HepG2 (cell line): Measurements from ENCODE around the gene ARMH2. TPM values are rescaled to one million over a fixed set of nuclear protein-coding genes. Genes with fewer than 3 reads are reported as not detected.

Experiments used
- ATAC-seq: fragments of 200-7000 bp; cut with Tn5 transposase; 3 replicates; pipeline ENCODE4 v1.9.1; 2020; ENCODE audit warnings: mild to moderate bottlenecking, moderate library complexity
- BruUV-seq: library from RNA; stranded (reverse); fragments of 400-500 nt; replicated peaks from 2 replicates; lab custom pipeline; 2021; lab: Mats Ljungman, UMichigan
- CTCF ChIA-PET: fragments of 300-600 bp; formaldehyde crosslinking; extraction: SDS; loops from one replicate; lab custom pipeline; 2021; ENCODE audit warnings: low total read pairs, inconsistent platforms, low intra/inter-chr PET ratio; lab: Yijun Ruan, JAX
- POLR2A ChIA-PET: fragments of 350-600 bp; sonication (Branson Sonifier 250); formaldehyde crosslinking; loops from one replicate; lab custom pipeline; 2020; ENCODE audit warnings: antibody characterized with exemption, inconsistent platforms; lab: Yijun Ruan, JAX
- DNase-seq: peaks from one replicate; pipeline ENCODE4 v3.0.0-alpha.2; 2015; ENCODE audit warnings: low spot score
- FAIRE-seq: peaks from 3 replicates; lab custom pipeline; 2011; peaks lifted over from hg19 to GRCh38; lab: Jason Lieb, UNC
- H2AFZ ChIP-seq: one replicate; pipeline ENCODE4 v1.6.1; 2011; ENCODE audit warnings: low read length, inconsistent platforms
- H3K27ac ChIP-seq: fragments of 300-600 bp; 3 replicates; pipeline ENCODE4 v1.8.0; 2011; ENCODE audit warnings: mixed run types, mild to moderate bottlenecking, mixed read lengths, low read length, inconsistent platforms; ENCODE audit not compliant: insufficient read depth; ENCODE audit errors: extremely low read length
- H3K27me3 ChIP-seq, 2 experiments: fragments of 200-600 bp in 1 of 2; 2 replicates in 1 of 2; 3 replicates in 1 of 2; pipeline versions ENCODE4 v1.6.0 to v1.8.0; 2011; ENCODE audit warnings: low read length in 2 of 2, mild to moderate bottlenecking in 2 of 2, moderate library complexity in 2 of 2, inconsistent platforms in 1 of 2; ENCODE audit not compliant: insufficient read depth in 2 of 2, control insufficient read depth in 1 of 2
- H3K36me3 ChIP-seq, 2 experiments: fragments of 200-600 bp in 1 of 2; replicated peaks in 1 of 2; 2 replicates in 1 of 2; 3 replicates in 1 of 2; pipeline versions ENCODE4 v1.5.1 to v1.8.0; 2011; ENCODE audit warnings: low read length in 2 of 2, inconsistent platforms in 1 of 2; ENCODE audit not compliant: insufficient read depth in 2 of 2, control insufficient read depth in 1 of 2
- H3K4me1 ChIP-seq: 2 replicates; pipeline ENCODE4 v1.5.1; 2012; ENCODE audit warnings: low read length, inconsistent platforms; ENCODE audit not compliant: insufficient read depth
- H3K4me2 ChIP-seq: 2 replicates; pipeline ENCODE4 v1.6.0; 2011; ENCODE audit warnings: low read depth, low read length, inconsistent platforms
- H3K4me3 ChIP-seq, 3 experiments: fragments of 200-600 bp in 1 of 3; sonication (generic), shearing (Covaris generic) in 1 of 3; replicated peaks in 1 of 3; 2 replicates each; pipeline ENCODE4 v1.5.1; 2011 to 2016; ENCODE audit warnings: low read length in 3 of 3, inconsistent platforms in 2 of 3, low read depth in 2 of 3, mild to moderate bottlenecking in 2 of 3, control low read depth in 1 of 3, mixed read lengths in 1 of 3; ENCODE audit not compliant: insufficient read depth in 1 of 3
- H3K79me2 ChIP-seq: one replicate; pipeline ENCODE4 v1.6.1; 2011; ENCODE audit warnings: low read length, inconsistent platforms; ENCODE audit not compliant: insufficient read depth
- H3K9ac ChIP-seq: 2 replicates; pipeline ENCODE4 v1.6.0; 2011; ENCODE audit warnings: mild to moderate bottlenecking, low read depth, low read length, inconsistent platforms; ENCODE audit not compliant: insufficient read depth
- H3K9me3 ChIP-seq: 2 replicates; pipeline ENCODE4 v1.5.1; 2012; ENCODE audit warnings: mild to moderate bottlenecking, low read length
- H4K20me1 ChIP-seq: 2 replicates; pipeline ENCODE4 v1.6.0; 2011; ENCODE audit warnings: inconsistent platforms, mild to moderate bottlenecking, low read length, moderate library complexity; ENCODE audit not compliant: insufficient read depth
- ARID3A ChIP-seq: IDR thresholded peaks from 2 replicates; pipeline ENCODE4 v1.6.1; 2012; ENCODE audit warnings: low read depth, low read length, improper control_type of control experiment
- BRCA1 ChIP-seq: sonication (generic); formaldehyde crosslinking; IDR thresholded peaks from 2 replicates; pipeline ENCODE4 v1.4.0; 2020; ENCODE audit warnings: missing genetic modification reagents
- CHD2 ChIP-seq: IDR thresholded peaks from 2 replicates; pipeline ENCODE4 v1.6.1; 2011; ENCODE audit warnings: low read depth, low read length, improper control_type of control experiment
- HIVEP1 ChIP-seq: sonication (generic); formaldehyde crosslinking; IDR thresholded peaks from 2 replicates; pipeline ENCODE4 v1.4.0; 2020; ENCODE audit warnings: mild to moderate bottlenecking, missing genetic modification reagents
- MAFF ChIP-seq: IDR thresholded peaks from 2 replicates; pipeline ENCODE4 v1.6.1; 2011; ENCODE audit warnings: low read depth, low read length, improper control_type of control experiment
- MAFK ChIP-seq, 2 experiments: IDR thresholded peaks in 1 of 2; conservative IDR thresholded peaks in 1 of 2; 2 replicates each; pipeline ENCODE4 v1.6.1; 2011; ENCODE audit warnings: improper control_type of control experiment in 2 of 2, low read length in 2 of 2
- NFYC ChIP-seq: IDR thresholded peaks from 2 replicates; pipeline ENCODE4 v1.6.1; 2016; ENCODE audit warnings: missing genetic modification reagents, missing compliant biosample characterization
- POLR2G ChIP-seq: fragments of 200-400 bp; formaldehyde crosslinking; IDR thresholded peaks from 2 replicates; pipeline ENCODE4 v1.6.1; 2018; ENCODE audit warnings: mild to moderate bottlenecking, low read depth, low read length, moderate library complexity
- ZNF34 ChIP-seq: sonication (generic); formaldehyde crosslinking; IDR thresholded peaks from 2 replicates; pipeline ENCODE4 v1.4.0; 2020; ENCODE audit warnings: mild to moderate bottlenecking, missing genetic modification reagents, borderline replicate concordance
- ZNF343 ChIP-seq: sonication (generic); formaldehyde crosslinking; IDR thresholded peaks from 2 replicates; pipeline ENCODE4 v1.4.0; 2020; ENCODE audit warnings: mild to moderate bottlenecking, missing genetic modification reagents
- ZNF781 ChIP-seq: sonication (generic); formaldehyde crosslinking; IDR thresholded peaks from 2 replicates; pipeline ENCODE4 v1.5.1; 2020; ENCODE audit warnings: borderline replicate concordance, mild to moderate bottlenecking, missing genetic modification reagents; ENCODE audit errors: not compliant biosample characterization
- WGBS: methylation state at CpG from one replicate; pipeline ENCODE4 v1.1.6; 2017; ENCODE audit warnings: low lambda C conversion rate; 5-methylcytosine and 5-hydroxymethylcytosine counted together
- in situ Hi-C: cut with HindIII; loops from 2 replicates; pipeline ENCODE4 v1.10.0; 2017; ENCODE audit warnings: low pct_unique_long_range_greater_than_20kb; ENCODE audit not compliant: extremely low pct_ligation_motif_present
- intact Hi-C: fragments of 100-400 bp; cut with micrococcal nuclease; formaldehyde crosslinking; loops from one replicate; pipeline ENCODE4 v1.10.0; 2022; ENCODE audit not compliant: unreplicated experiment
- polyA plus RNA-seq, 8 experiments: library from polyadenylated mRNA; depleted of rRNA in 3 of 8; stranded (reverse) in 7 of 8; unstranded in 1 of 8; fragments of >200 nt; fragmentation: Illumina TruSeq in 4 of 8; extraction: Trizol in 4 of 8; gene quantifications; 2 replicates each; pipeline versions ENCODE4 v1.2.1 to v1.2.3, GENCODE V29; 2011 to 2016; ENCODE audit warnings: low read depth in 4 of 8, missing spikeins in 1 of 8, mixed read lengths in 1 of 8; ENCODE audit not compliant: insufficient read depth in 1 of 8
- total RNA-seq, 5 experiments: library from RNA; depleted of rRNA; stranded (reverse); fragments of >200 nt; fragmentation: Illumina TruSeq; extraction: Trizol; gene quantifications; 2 replicates each; pipeline ENCODE4 v1.2.3, GENCODE V29; 2016; ENCODE audit warnings: low read depth in 1 of 5
- TF ChIP-seq, protein P1 (sequence below): sonication (generic); formaldehyde crosslinking; IDR thresholded peaks from 2 replicates; pipeline ENCODE4 v1.4.0; 2020; ENCODE audit warnings: missing genetic modification reagents

Gene ARMH2
- total and polyA plus RNA-seq, 2 of the 13 experiments (the other 11 are each of a cell fraction or from before 2014, with no cell fraction given), result not detected

DNA sequence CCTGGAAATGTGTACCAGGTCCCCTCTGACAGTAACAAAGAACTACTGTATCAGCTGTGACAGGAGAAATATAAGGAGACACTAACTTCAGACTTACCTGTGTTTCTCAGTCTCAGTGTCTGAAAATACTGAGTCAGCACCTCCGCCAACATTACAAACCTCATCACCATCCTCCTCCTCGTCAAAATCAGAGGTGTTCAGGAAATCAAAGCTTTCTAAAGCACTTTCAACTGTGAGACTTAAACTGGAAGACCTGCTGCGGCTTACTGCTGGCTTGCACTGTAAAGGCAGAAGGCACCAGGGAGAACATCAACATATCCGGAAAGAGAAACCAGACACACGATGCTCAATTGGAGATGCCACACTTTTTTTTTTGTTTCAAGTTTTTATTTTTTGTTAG lies 40.3 kb upstream of the ARMH2 start:
- intact Hi-C loops, result no loop called here
- Histone ChIP-seq H3K4me2 (no peak overlapping the region), H2AFZ (no peak overlapping the region)
- POLR2A ChIA-PET, result no interaction called here
- TF ChIP-seq CHD2, result no peak
- peak; percentile 90 to 91 for TF ChIP-seq MAFK (conservative IDR thresholded peaks at IDR 0.05 in 1 of 2, IDR thresholded peaks at IDR 0.05 in 1 of 2; ENCODE audit: low read length in 2 of 2)
- no peak for TF ChIP-seq POLR2G
- TF ChIP-seq ZNF781 (CRISPR knock-in tag), result no peak
- no peak for TF ChIP-seq ARID3A
- no peak for TF ChIP-seq ZNF34 (CRISPR knock-in tag)
- no peak for TF ChIP-seq BRCA1 (CRISPR knock-in tag)
- no peak for TF ChIP-seq NFYC
- TF ChIP-seq HIVEP1 (CRISPR knock-in tag), result no peak
- TF ChIP-seq MAFF, result peak; percentile 82
- no peak for TF ChIP-seq ZNF343 (CRISPR knock-in tag)
- TF ChIP-seq, protein P1, sequence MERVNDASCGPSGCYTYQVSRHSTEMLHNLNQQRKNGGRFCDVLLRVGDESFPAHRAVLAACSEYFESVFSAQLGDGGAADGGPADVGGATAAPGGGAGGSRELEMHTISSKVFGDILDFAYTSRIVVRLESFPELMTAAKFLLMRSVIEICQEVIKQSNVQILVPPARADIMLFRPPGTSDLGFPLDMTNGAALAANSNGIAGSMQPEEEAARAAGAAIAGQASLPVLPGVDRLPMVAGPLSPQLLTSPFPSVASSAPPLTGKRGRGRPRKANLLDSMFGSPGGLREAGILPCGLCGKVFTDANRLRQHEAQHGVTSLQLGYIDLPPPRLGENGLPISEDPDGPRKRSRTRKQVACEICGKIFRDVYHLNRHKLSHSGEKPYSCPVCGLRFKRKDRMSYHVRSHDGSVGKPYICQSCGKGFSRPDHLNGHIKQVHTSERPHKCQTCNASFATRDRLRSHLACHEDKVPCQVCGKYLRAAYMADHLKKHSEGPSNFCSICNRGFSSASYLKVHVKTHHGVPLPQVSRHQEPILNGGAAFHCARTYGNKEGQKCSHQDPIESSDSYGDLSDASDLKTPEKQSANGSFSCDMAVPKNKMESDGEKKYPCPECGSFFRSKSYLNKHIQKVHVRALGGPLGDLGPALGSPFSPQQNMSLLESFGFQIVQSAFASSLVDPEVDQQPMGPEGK (CRISPR knock-in tag), result no peak
- TF ChIP-seq, all 625 proteins: peak for 2
- FAIRE-seq (no peak), ATAC-seq (no peak), DNase-seq (no peak)
- CTCF ChIA-PET, result no interaction called here
- Histone ChIP-seq H3K27me3 (peaks cover 0 to 20% of the 10 kb centered on the region in 2 experiments; a peak in 2 of 5 replicates), H3K4me3 (no peak overlapping the region), H4K20me1 (no peaks in the 10 kb centered on the region), H3K4me1 (peaks cover 11% of the 10 kb centered on the region), H3K9ac (no peak overlapping the region), H3K9me3 (no peaks in the 10 kb centered on the region), H3K79me2 (no peaks in the 10 kb centered on the region), H3K36me3 (no peaks in the 10 kb centered on the region), H3K27ac (no peak overlapping the region)
- 47% methylated on average over 5 of the region's 5 CpGs for WGBS
- no TSS peak for BruUV-seq
- in situ Hi-C loops, result no loop called here
